Activated CD4-positive, alpha-beta memory T cell treated with anti-CD3 and anti-CD28 coated beads, Interleukin-2, amount 10 ng/mL, durations not matched to agents 7 days and 5 days (primary cell): ENCODE measurements around the gene GPC5. TPM values are rescaled to one million over a fixed set of nuclear protein-coding genes. Genes with fewer than 3 reads are reported as not detected.

Source experiments
- CTCF ChIA-PET: fragments of 350-600 bp; sonication (Branson Sonifier 250); formaldehyde crosslinking; loops from one replicate; lab custom pipeline; 2021; ENCODE audit warnings: antibody characterized with exemption, inconsistent platforms; lab: Charles Lee
- POLR2A ChIA-PET: fragments of 350-600 bp; sonication (Branson Sonifier 250); formaldehyde crosslinking; loops from one replicate; lab custom pipeline; 2021; ENCODE audit warnings: antibody characterized with exemption; lab: Charles Lee
- DNase-seq: peaks from one replicate; pipeline ENCODE4 v3.0.0-alpha.2; 2020
- H3K27ac Mint-ChIP-seq: one replicate; pipeline ENCODE4 v1.8.0; 2021; ENCODE audit warnings: mild to moderate bottlenecking, mixed read lengths
- H3K27me3 Mint-ChIP-seq: one replicate; pipeline ENCODE4 v1.8.0; 2021; ENCODE audit warnings: mixed read lengths
- H3K36me3 Mint-ChIP-seq: one replicate; pipeline ENCODE4 v1.8.0; 2021; ENCODE audit warnings: low read depth, mixed read lengths
- H3K4me1 Mint-ChIP-seq: one replicate; pipeline ENCODE4 v1.8.0; 2021; ENCODE audit warnings: mixed read lengths
- H3K4me3 Mint-ChIP-seq: one replicate; pipeline ENCODE4 v1.8.0; 2021; ENCODE audit warnings: mild to moderate bottlenecking, mixed read lengths
- H3K9me3 Mint-ChIP-seq: one replicate; pipeline ENCODE4 v1.8.0; 2021; ENCODE audit warnings: mixed read lengths
- total RNA-seq, 2 experiments: library from RNA; stranded (reverse); gene quantifications; one replicate each; pipeline ENCODE4 v1.2.3, GENCODE V29; 2021

Gene GPC5
- total RNA-seq, 2 experiments from 2014 or later, result not detected

DNA sequence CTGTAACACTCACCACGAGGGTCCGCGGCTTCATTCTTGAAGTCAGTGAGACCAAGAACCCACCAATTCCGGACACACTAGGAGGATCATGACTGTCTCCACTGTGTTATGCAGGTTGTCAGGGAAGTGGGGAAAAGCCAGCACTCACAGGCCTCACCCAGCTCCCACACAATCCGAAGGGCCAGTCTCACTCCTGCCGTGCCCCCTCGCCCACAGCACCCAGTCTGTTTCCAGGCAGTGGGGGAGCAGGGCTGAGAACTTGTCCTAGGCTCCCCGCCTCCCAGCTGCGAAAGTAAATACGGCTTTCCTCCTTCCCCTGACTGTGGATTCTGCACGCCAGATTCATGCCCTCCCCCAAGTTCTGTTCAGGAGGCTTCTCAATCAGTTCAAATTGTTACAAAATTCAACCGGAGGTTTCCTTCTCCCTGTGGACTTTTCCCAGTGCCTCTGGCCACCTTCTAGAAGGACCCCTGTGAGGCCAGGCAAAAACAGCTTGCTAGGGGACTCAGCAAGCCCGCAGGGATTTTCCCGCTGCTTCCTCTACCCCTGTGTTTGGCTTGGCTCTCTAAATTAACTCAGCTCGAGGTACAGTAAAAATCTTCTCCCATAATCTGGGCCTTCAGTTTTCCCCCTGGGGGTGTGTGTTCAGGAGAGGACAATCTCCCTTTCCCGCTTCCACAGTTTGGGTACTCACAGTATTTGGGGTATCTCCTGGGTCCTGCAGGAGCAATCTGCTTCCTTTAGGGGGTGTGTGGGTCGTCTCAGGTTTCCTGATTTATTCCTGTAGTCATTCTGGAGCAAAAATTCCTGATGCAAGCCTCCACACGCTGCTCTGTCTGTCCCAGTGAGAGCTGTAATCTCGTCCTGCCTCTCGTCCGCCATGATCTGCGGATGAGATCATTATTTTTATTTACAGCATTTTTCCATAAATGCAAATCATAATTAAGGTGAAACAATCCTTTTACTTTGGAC, 899.8 kb downstream of the GPC5 start:
- Mint-ChIP-seq H3K4me1 (no peaks in the 10 kb centered on the region), H3K36me3 (no peaks in the 10 kb centered on the region), H3K9me3 (peaks cover 16% of the 10 kb centered on the region), H3K27ac (no peak overlapping the region), H3K4me3 (no peak overlapping the region), H3K27me3 (no peaks in the 10 kb centered on the region)
- DNase-seq, result no peak
- ChIA-PET CTCF (no interaction called here), POLR2A (no interaction called here)

GRCh38 chr13:92300651-92301050, 902.2 kb downstream of the GPC5 start:
- CTCF ChIA-PET, result no interaction called here
- no peak for DNase-seq
- no peaks in the 10 kb centered on the region for H3K27me3 Mint-ChIP-seq
- H3K4me1 Mint-ChIP-seq, result no peaks in the 10 kb centered on the region
- H3K27ac Mint-ChIP-seq, result no peak overlapping the region
- no peaks in the 10 kb centered on the region for H3K36me3 Mint-ChIP-seq
- H3K9me3 Mint-ChIP-seq, result peaks cover 9% of the 10 kb centered on the region
- POLR2A ChIA-PET, result no interaction called here
- H3K4me3 Mint-ChIP-seq, result no peak overlapping the region

DNA sequence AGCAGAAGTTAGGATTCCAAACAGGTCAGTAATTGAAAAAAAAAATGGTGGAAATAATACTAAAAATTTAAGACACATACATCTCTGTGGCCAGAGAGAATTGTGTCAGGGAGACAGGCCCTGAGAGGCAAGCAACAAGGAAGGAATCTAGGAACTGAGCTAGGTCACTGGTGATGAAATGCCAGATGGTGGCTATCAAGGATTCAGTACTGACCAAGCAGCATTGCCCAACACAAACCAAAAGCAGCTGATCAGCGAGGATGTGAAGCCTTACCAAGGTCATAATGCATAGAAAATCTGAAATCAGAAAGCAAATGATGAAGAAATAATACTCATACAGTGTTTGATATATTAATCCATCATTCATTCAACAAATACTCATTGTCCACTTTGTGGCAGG, 905.0 kb downstream of the GPC5 start:
- no peak for DNase-seq
- H3K4me3 Mint-ChIP-seq, result no peak overlapping the region
- no peaks in the 10 kb centered on the region for H3K36me3 Mint-ChIP-seq
- no peak overlapping the region for H3K27ac Mint-ChIP-seq
- peaks cover 4% of the 10 kb centered on the region for H3K9me3 Mint-ChIP-seq
- H3K27me3 Mint-ChIP-seq, result no peaks in the 10 kb centered on the region
- no peaks in the 10 kb centered on the region for H3K4me1 Mint-ChIP-seq
- POLR2A ChIA-PET, result no interaction called here
- CTCF ChIA-PET, result no interaction called here

GRCh38 chr13:92307752-92308151, 909.3 kb downstream of the GPC5 start:
- Mint-ChIP-seq H3K4me3 (no peak overlapping the region), H3K27ac (no peak overlapping the region), H3K9me3 (no peaks in the 10 kb centered on the region), H3K4me1 (no peaks in the 10 kb centered on the region), H3K27me3 (no peaks in the 10 kb centered on the region), H3K36me3 (no peaks in the 10 kb centered on the region)
- ChIA-PET CTCF (no interaction called here), POLR2A (no interaction called here)
- DNase-seq, result no peak

- no peak overlapping the region for H3K27ac Mint-ChIP-seq
- H3K27me3 Mint-ChIP-seq, result no peaks in the 10 kb centered on the region
- ChIA-PET CTCF (no interaction called here), POLR2A (no interaction called here)
- H3K9me3 Mint-ChIP-seq, result no peaks in the 10 kb centered on the region
- no peaks in the 10 kb centered on the region for H3K36me3 Mint-ChIP-seq
- H3K4me3 Mint-ChIP-seq, result no peak overlapping the region
- H3K4me1 Mint-ChIP-seq, result no peaks in the 10 kb centered on the region
- no peak for DNase-seq
Observed at GRCh38 chr13:92312823-92313222, 914.4 kb downstream of the GPC5 start.

GRCh38 chr13:92313382-92313781, 915.0 kb downstream of the GPC5 start:
- Mint-ChIP-seq H3K4me3 (no peak overlapping the region), H3K27me3 (no peaks in the 10 kb centered on the region), H3K9me3 (no peaks in the 10 kb centered on the region), H3K36me3 (no peaks in the 10 kb centered on the region), H3K4me1 (no peaks in the 10 kb centered on the region), H3K27ac (no peak overlapping the region)
- no peak for DNase-seq
- ChIA-PET POLR2A (no interaction called here), CTCF (no interaction called here)

DNA sequence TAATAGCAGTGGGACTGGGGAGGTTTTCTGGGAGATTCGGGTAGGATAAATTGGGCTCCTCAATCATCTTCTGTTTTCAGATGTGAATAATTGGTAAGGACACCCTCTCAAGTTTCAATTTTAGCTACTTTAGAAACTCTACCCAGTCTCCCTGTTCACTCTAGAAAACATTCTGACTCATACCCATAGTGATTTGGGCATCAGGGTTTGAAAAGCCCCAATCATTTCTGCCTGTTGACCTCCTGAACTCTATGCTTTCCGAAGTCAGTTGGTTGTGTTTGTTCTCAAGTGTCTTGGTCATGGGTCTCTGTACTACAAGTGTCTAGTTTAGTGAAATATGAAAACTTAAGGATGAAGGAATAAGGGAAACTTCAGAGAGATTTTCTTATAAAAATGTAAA, 916.8 kb downstream of the GPC5 start:
- H3K4me3 Mint-ChIP-seq, result no peak overlapping the region
- ChIA-PET CTCF (no interaction called here), POLR2A (no interaction called here)
- H3K27me3 Mint-ChIP-seq, result no peaks in the 10 kb centered on the region
- H3K36me3 Mint-ChIP-seq, result no peaks in the 10 kb centered on the region
- H3K27ac Mint-ChIP-seq, result no peak overlapping the region
- no peaks in the 10 kb centered on the region for H3K9me3 Mint-ChIP-seq
- DNase-seq, result no peak
- H3K4me1 Mint-ChIP-seq, result no peaks in the 10 kb centered on the region

DNA sequence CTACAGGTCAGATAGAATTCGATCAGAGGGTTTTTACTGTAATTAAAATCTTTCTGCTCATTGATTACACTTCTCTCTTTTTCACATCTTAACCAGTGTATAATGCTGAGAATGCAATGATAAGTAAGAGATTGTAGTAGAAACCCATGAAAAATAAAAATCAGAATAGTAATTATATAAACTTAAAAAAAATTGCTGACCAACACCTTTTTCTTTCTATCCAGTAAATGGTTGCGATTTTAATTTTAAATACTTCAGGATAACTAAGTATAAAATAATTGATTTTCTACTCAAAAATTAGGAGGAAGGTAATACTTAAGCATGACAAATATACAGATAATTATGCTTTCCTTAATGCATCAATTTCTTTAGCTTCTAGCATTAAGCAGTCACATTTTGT, 917.6 kb downstream of the GPC5 start:
- Mint-ChIP-seq H3K4me1 (no peaks in the 10 kb centered on the region), H3K27ac (no peak overlapping the region), H3K27me3 (no peaks in the 10 kb centered on the region), H3K4me3 (no peak overlapping the region), H3K36me3 (no peaks in the 10 kb centered on the region), H3K9me3 (no peaks in the 10 kb centered on the region)
- POLR2A ChIA-PET, result no interaction called here
- no peak for DNase-seq
- CTCF ChIA-PET, result no interaction called here

- no peak overlapping the region for H3K4me3 Mint-ChIP-seq
- H3K27ac Mint-ChIP-seq, result no peak overlapping the region
- no peaks in the 10 kb centered on the region for H3K36me3 Mint-ChIP-seq
- ChIA-PET POLR2A (no interaction called here), CTCF (no interaction called here)
- no peaks in the 10 kb centered on the region for H3K9me3 Mint-ChIP-seq
- DNase-seq, result no peak
- no peaks in the 10 kb centered on the region for H3K4me1 Mint-ChIP-seq
- no peaks in the 10 kb centered on the region for H3K27me3 Mint-ChIP-seq
Observed at GRCh38 chr13:92317066-92317465, 918.6 kb downstream of the GPC5 start.

- DNase-seq, result no peak
- Mint-ChIP-seq H3K9me3 (no peaks in the 10 kb centered on the region), H3K27me3 (no peaks in the 10 kb centered on the region), H3K27ac (no peak overlapping the region), H3K4me3 (no peak overlapping the region), H3K36me3 (no peaks in the 10 kb centered on the region), H3K4me1 (no peaks in the 10 kb centered on the region)
- POLR2A ChIA-PET, result no interaction called here
- CTCF ChIA-PET, result no interaction called here
Observed at GRCh38 chr13:92320323-92320722, 921.9 kb downstream of the GPC5 start.

DNA sequence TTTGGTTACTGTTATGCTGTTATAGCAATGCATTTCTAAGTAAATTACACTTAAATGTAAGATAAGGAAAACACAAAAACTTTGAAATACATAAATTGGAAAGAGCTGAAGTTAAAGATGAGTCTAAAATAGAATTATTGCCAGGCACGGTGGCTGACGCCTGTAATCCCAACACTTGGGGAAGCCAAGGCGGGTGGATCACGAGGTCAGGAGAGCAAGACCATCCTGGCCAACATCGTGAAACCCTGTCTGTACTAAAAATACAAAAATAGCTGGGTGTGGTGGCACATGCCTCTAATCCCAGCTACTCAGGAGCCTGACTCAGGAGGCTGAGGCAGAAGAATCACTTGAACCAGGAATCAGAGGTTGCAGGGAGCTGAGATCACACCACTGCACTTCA, 922.8 kb downstream of the GPC5 start:
- H3K36me3 Mint-ChIP-seq, result no peaks in the 10 kb centered on the region
- POLR2A ChIA-PET, result no interaction called here
- H3K27me3 Mint-ChIP-seq, result no peaks in the 10 kb centered on the region
- no peak for DNase-seq
- no peaks in the 10 kb centered on the region for H3K4me1 Mint-ChIP-seq
- no peak overlapping the region for H3K27ac Mint-ChIP-seq
- CTCF ChIA-PET, result no interaction called here
- H3K9me3 Mint-ChIP-seq, result no peaks in the 10 kb centered on the region
- H3K4me3 Mint-ChIP-seq, result no peak overlapping the region

GRCh38 chr13:92345627-92346026, 947.2 kb downstream of the GPC5 start:
- ChIA-PET CTCF (no interaction called here), POLR2A (no interaction called here)

DNA sequence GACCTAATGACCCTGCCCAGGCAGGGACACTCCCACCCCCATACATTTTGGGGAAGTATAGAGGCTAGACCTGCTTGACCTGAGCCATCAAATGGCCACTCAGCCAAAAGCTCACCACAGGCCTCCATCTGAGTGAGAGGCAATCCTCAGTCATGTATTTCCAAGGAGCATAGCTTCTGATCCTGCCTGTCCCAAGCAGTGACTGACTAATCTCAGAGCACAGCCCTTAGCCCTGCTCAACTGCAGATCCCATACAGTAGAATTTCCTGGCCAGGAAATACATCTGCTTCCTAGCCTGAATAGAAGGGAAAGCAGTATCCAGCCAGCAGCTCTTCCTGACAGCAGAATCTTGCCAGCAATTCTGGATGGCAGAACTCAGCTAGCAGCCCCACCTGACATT, 947.6 kb downstream of the GPC5 start:
- ChIA-PET POLR2A (no interaction called here), CTCF (no interaction called here)
- H3K36me3 Mint-ChIP-seq, result no peaks in the 10 kb centered on the region
- no peaks in the 10 kb centered on the region for H3K9me3 Mint-ChIP-seq
- H3K4me3 Mint-ChIP-seq, result no peak overlapping the region
- H3K27me3 Mint-ChIP-seq, result no peaks in the 10 kb centered on the region
- no peak for DNase-seq
- H3K4me1 Mint-ChIP-seq, result no peaks in the 10 kb centered on the region
- no peak overlapping the region for H3K27ac Mint-ChIP-seq

More at GRCh38 chr13:92345627-92346026, 947.2 kb downstream of the GPC5 start:
- Mint-ChIP-seq H3K27me3 (no peaks in the 10 kb centered on the region), H3K9me3 (no peaks in the 10 kb centered on the region), H3K27ac (no peak overlapping the region), H3K4me3 (no peak overlapping the region), H3K36me3 (no peaks in the 10 kb centered on the region), H3K4me1 (no peaks in the 10 kb centered on the region)
- DNase-seq, result no peak

DNA sequence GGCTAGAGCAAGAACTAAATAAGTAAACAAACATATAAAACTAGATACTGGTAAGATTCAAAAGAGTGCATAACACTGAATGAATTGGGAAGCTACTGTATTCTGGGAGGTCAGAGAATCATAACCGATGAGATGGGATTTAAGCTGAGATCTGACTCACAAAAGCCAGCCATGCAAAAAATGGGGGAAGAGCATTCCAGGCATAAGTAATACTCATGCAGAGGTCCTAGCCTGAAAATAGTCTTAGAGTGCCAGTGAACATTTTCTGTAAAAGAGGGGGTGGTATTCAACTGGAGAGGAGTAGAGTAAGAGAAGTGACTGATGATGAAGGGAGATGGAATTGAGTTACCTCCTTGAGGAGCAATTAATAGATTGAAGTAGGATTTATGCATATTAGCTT, 956.2 kb downstream of the GPC5 start:
- POLR2A ChIA-PET, result no interaction called here
- Mint-ChIP-seq H3K9me3 (peaks cover 12% of the 10 kb centered on the region), H3K27ac (no peak overlapping the region), H3K27me3 (no peaks in the 10 kb centered on the region), H3K36me3 (no peaks in the 10 kb centered on the region), H3K4me1 (no peaks in the 10 kb centered on the region), H3K4me3 (no peak overlapping the region)
- CTCF ChIA-PET, result no interaction called here
- DNase-seq, result no peak
